Measurements from ENCODE around the gene GPANK1.
A peak's percentile ranks its signal among the peaks of the same experiment; 100 is the strongest.

Gene GPANK1

GRCh38 chr6:31619805-31620585 lies 44.8 kb downstream of the GPANK1 start:
- Histone ChIP-seq H3K4me1 (ENCODE audit: control insufficient read depth in 1 of 2, insufficient read depth in 2 of 2, low read length in 2 of 2) (peaks cover 20 to 21% of the 10 kb centered on the region in 2 donors), H3K4me3 (ENCODE audit: low read depth in 1 of 2, low read length in 2 of 2) (peak overlapping the region; percentile 81 to 83), H3K9ac (ENCODE audit: low read depth in 1 of 2, low read length in 2 of 2) (peak overlapping the region; percentile 77 to 91), H3K27me3 (ENCODE audit: control insufficient read depth in 1 of 2, insufficient read depth in 2 of 2, low read length in 2 of 2) (no peaks in the 10 kb centered on the region), H3K9me3 (ENCODE audit: control insufficient read depth in 1 of 2, low read length in 2 of 2) (no peaks in the 10 kb centered on the region), H3K27ac (ENCODE audit: low read depth, low read length) (peak overlapping the region; percentile 99), H3K36me3 (ENCODE audit: control insufficient read depth in 1 of 2, insufficient read depth in 2 of 2, low read length in 2 of 2) (peaks cover 15 to 26% of the 10 kb centered on the region in 2 donors)

GRCh38 chr6:31617010-31617409 lies 47.8 kb downstream of the GPANK1 start:
- H3K9me3 ChIP-seq (ENCODE audit: control insufficient read depth in 1 of 2, low read length in 2 of 2), result no peaks in the 10 kb centered on the region
- no peak overlapping the region for H3K9ac ChIP-seq (ENCODE audit: low read depth in 1 of 2, low read length in 2 of 2)
- no peaks in the 10 kb centered on the region for H3K27me3 ChIP-seq (ENCODE audit: control insufficient read depth in 1 of 2, insufficient read depth in 2 of 2, low read length in 2 of 2)
- H3K4me3 ChIP-seq (ENCODE audit: low read depth in 1 of 2, low read length in 2 of 2), result no peak overlapping the region
- no peaks in the 10 kb centered on the region for H3K36me3 ChIP-seq (ENCODE audit: control insufficient read depth in 1 of 2, insufficient read depth in 2 of 2, low read length in 2 of 2)
- no peak overlapping the region for H3K27ac ChIP-seq (ENCODE audit: low read depth, low read length)
- peaks cover 20 to 22% of the 10 kb centered on the region in 2 donors for H3K4me1 ChIP-seq (ENCODE audit: control insufficient read depth in 1 of 2, insufficient read depth in 2 of 2, low read length in 2 of 2)

- peaks cover 13 to 14% of the 10 kb centered on the region in 2 donors for H3K4me1 ChIP-seq (ENCODE audit: control insufficient read depth in 1 of 2, insufficient read depth in 2 of 2, low read length in 2 of 2)
- H3K4me3 ChIP-seq (ENCODE audit: low read depth in 1 of 2, low read length in 2 of 2), result peak overlapping the region; percentile 28 to 32
- no peaks in the 10 kb centered on the region for H3K27me3 ChIP-seq (ENCODE audit: control insufficient read depth in 1 of 2, insufficient read depth in 2 of 2, low read length in 2 of 2)
- peak overlapping the region in 1 of 2 donors; percentile 43 for H3K9ac ChIP-seq (ENCODE audit: low read depth in 1 of 2, low read length in 2 of 2)
- no peaks in the 10 kb centered on the region for H3K36me3 ChIP-seq (ENCODE audit: control insufficient read depth in 1 of 2, insufficient read depth in 2 of 2, low read length in 2 of 2)
- no peaks in the 10 kb centered on the region for H3K9me3 ChIP-seq (ENCODE audit: control insufficient read depth in 1 of 2, low read length in 2 of 2)
- H3K27ac ChIP-seq (ENCODE audit: low read depth, low read length), result no peak overlapping the region
These were observed 49.0 kb downstream of the GPANK1 start for GRCh38 chr6:31615748-31616147.

GRCh38 chr6:31614684-31615578 lies 49.9 kb downstream of the GPANK1 start, which contains the start of gene AIF1:
AIF1 (plus strand) TSS chr6:31615234; CDS start chr6:31615330, 96 bp downstream.
- Histone ChIP-seq H3K9me3 (ENCODE audit: control insufficient read depth in 1 of 2, low read length in 2 of 2) (no peaks in the 10 kb centered on the region), H3K27ac (ENCODE audit: low read depth, low read length) (no peak within 1 kb of the TSS), H3K4me3 (ENCODE audit: low read depth in 1 of 2, low read length in 2 of 2) (peak within 1 kb of the TSS; percentile 29 to 32), H3K27me3 (ENCODE audit: control insufficient read depth in 1 of 2, insufficient read depth in 2 of 2, low read length in 2 of 2) (no peaks in the 10 kb centered on the region), H3K36me3 (ENCODE audit: control insufficient read depth in 1 of 2, insufficient read depth in 2 of 2, low read length in 2 of 2) (no peaks in the 10 kb centered on the region), H3K9ac (ENCODE audit: low read depth in 1 of 2, low read length in 2 of 2) (peak within 1 kb of the TSS; percentile 5 to 43), H3K4me1 (ENCODE audit: control insufficient read depth in 1 of 2, insufficient read depth in 2 of 2, low read length in 2 of 2) (peaks cover 13 to 14% of the 10 kb centered on the region in 2 donors)

DNA sequence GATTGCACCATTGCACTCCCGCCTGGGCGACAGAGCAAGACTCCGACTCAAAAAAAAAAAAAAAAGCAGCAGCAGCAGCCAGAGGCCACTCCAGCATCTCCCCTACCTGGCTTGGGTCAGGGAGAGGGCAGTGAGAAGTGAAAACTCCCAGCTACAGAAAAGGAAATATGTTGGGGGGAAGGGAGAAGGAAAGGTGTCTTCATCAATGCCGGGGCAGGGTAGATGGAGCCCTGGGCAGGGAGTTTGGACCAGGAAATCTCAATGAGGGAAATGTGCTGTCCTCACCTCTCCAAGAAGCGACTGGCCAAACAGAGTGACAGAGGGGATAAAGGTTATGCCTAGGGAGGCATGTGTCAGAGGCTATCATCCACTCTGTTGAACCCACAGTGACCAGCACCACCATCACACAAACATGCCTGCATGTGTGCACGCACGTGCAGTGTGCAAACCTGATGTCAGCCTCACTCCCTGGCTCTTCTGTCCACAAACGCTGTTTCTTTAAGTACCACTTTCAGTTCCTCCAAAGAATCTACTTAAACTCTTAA lies 50.6 kb downstream of the GPANK1 start:
- H3K4me1 ChIP-seq (ENCODE audit: control insufficient read depth in 1 of 2, insufficient read depth in 2 of 2, low read length in 2 of 2), result peaks cover 13 to 14% of the 10 kb centered on the region in 2 donors
- H3K4me3 ChIP-seq (ENCODE audit: low read depth in 1 of 2, low read length in 2 of 2), result peak overlapping the region in 1 of 2 donors; percentile 29
- no peaks in the 10 kb centered on the region for H3K27me3 ChIP-seq (ENCODE audit: control insufficient read depth in 1 of 2, insufficient read depth in 2 of 2, low read length in 2 of 2)
- no peak overlapping the region for H3K27ac ChIP-seq (ENCODE audit: low read depth, low read length)
- no peak overlapping the region for H3K9ac ChIP-seq (ENCODE audit: low read depth in 1 of 2, low read length in 2 of 2)
- no peaks in the 10 kb centered on the region for H3K9me3 ChIP-seq (ENCODE audit: control insufficient read depth in 1 of 2, low read length in 2 of 2)
- H3K36me3 ChIP-seq (ENCODE audit: control insufficient read depth in 1 of 2, insufficient read depth in 2 of 2, low read length in 2 of 2), result no peaks in the 10 kb centered on the region
